HG03159 (cell line): ENCODE measurements around the gene PLEKHG3.

Source experiments
- ATAC-seq: cut with Tn5 transposase; IDR thresholded peaks from one replicate; pipeline ENCODE4 v1.9.1; 2021; ENCODE audit warnings: mild to moderate bottlenecking, moderate library complexity; ENCODE audit not compliant: unreplicated experiment

PLEKHG3 gene

DNA sequence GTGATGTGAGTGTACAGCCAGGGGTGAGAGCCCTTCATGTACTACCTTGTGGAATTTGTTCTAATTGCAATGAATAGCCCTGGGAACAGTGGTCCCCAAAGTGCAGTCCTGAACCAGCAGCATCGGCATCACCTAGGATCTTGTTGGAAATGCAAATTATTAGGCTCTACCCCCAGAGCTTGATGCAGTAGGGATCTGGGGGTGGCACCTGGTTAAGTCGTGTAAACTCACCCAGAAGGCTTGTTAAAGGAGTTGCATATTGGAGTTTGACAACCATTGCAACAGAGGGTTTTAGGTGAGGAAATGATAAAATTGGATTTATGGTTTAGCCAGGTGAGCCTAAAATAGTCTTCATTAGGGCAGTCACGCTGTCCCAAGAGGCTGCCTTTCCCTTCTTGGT, 73.2 kb downstream of the PLEKHG3 start:
- ATAC-seq, result no peak

- ATAC-seq, result no peak
Observed at GRCh38 chr14:64778104-64778754, 74.0 kb downstream of the PLEKHG3 start.

GRCh38 chr14:64779472-64779871, 75.2 kb downstream of the PLEKHG3 start:
- ATAC-seq, result no peak

DNA sequence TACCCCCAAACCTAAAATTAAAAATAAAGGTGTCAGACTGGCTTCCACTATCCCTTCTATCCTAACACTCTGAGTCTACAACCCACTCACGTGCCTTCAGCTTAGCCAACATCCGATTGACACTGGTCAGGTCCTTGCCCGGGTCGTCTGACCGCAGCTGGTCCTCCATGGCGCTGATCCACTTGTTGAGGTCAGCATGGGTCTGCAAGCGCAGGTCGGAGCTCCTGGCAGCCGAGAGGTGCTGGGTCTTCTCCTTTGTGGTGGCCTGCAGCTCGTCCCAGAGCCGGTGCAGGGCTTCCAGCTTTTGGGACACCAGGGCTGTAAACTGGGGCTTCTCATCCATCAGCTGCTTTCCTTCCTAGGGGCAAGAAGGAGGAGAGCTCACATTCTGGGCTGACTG, 78.0 kb downstream of the PLEKHG3 start:
- no peak for ATAC-seq

GRCh38 chr14:64784006-64784405, 79.8 kb downstream of the PLEKHG3 start:
- no peak for ATAC-seq

- no peak for ATAC-seq
Observed at GRCh38 chr14:64786296-64787149, 82.3 kb downstream of the PLEKHG3 start.

DNA sequence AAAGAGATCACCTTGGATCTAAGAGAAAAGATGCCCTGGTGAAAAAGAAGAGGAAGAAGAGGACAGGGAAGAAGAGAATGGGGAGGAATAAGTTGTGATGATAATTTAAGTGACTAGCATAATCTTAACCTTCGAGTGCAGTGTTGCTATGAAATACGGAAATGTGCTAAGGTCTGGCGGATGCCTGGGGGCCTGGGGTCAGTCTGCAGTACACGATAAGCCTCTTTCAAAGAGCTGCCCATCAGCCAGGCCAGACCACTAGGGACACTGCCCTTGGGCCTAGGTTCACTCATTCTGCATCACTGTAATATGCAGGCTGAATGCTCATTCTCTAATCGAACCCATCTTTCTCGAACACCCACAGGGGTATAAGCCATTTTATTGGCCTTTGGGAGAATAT, 83.4 kb downstream of the PLEKHG3 start:
- no peak for ATAC-seq

- no peak for ATAC-seq
Observed at GRCh38 chr14:64788706-64789105, 84.5 kb downstream of the PLEKHG3 start.

DNA sequence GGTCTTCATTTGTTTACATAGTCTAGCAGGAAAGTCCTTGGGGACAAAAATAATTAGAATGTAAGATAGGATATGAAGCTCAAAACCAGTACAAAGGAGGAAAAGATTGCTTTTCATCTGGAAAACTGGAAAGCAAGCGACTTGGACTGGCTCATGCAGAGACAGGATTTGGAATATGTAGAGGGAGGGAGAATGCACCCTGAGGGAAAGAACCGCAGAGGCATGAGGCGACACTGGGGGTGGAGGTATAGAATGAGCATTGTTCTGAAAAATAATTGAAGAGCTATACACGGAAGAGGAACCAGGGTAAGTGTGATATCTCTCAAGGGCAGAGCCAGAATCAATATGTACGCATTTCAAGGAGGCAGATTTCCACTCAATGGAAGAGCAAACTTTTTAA, 85.5 kb downstream of the PLEKHG3 start:
- ATAC-seq, result no peak

DNA sequence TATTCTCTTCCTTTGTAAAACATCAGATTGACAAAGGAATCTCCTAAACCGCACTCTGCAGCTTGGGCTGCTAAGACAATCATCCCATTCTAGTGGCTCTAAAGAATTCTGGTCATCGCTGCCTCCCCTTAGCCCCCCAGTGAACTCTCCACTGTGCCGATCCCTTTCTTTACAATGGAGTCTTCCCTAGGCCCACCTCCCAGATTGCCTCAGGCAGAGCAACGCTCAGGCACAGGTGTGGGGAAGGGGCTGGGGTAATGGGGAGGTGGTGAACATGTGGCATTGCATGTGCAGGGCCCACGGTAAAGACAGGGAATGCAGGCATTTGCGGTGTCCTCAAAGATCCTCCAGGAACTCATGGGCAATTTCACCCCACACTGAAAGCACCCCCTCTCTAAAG, 86.3 kb downstream of the PLEKHG3 start:
- no peak for ATAC-seq

GRCh38 chr14:64792231-64792630, 88.0 kb downstream of the PLEKHG3 start:
- ATAC-seq, result no peak

GRCh38 chr14:64792871-64793560, 88.8 kb downstream of the PLEKHG3 start:
- no peak for ATAC-seq

- no peak for ATAC-seq
Observed at GRCh38 chr14:64795211-64795610, 91.0 kb downstream of the PLEKHG3 start.

DNA sequence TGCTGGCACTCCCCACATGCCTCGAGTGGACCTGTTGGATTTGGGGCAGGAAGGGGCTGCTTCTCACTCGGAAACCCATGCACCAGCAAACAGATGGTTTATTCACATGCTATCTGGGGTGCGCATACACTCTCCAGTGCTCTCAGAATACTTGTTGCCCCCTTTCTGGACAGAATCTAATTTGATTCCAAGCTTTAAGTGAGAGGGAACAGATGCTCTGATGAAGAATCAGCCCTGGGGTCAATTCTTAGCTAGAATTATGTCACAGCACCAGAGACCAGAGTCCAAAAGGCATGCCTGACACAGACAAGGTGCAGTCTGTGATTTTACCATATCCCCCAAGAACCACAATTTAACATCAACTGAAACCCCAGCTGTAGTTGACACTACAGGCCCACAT, 91.7 kb downstream of the PLEKHG3 start:
- ATAC-seq, result no peak

DNA sequence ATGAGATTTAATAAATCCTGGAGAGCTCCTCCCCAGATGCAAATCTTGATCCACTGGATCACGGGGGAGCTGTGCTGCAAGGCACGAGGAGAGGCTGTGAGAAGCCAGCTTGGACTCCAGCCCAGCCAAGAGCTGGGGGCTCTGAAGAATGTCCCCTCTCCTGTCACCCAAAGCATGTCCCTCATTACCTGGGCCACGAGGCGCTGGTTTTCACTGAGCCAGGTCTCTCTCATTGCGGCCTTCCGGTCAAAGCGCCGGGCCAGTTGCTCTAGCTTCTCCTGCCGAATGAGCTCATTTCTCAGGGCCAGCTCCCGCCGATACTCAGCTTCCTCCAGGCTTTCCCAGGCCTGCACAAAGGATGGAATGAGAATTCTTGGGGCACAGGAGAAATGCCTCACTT, 92.1 kb downstream of the PLEKHG3 start:
- no peak for ATAC-seq

DNA sequence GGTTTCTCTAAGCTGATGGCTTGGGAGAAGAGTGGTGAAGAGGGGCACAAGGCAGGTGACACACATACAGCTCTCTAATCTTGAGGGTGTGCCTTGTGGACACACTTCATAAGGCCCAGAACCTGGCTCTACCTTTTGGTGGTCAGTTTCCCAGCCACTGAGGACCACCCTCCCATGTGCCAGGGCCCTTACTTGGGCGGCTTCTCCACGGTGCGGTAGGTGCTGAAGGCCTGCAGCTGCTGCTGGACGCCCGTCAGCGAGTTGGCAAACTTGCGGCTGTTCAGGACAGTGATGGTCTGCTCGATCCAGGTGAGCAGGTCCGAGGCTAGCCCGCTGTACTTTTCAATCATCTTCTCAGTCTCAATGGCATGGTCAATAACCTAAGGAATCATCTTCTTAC, 95.3 kb downstream of the PLEKHG3 start:
- no peak for ATAC-seq
